Activated naive CD4-positive, alpha-beta T cell treated with anti-CD3 and anti-CD28 coated beads, Interleukin-2, amount 50 U/mL, for 72 hours (primary cell): ENCODE measurements around the gene PIK3R1. TPM values are rescaled to one million over a fixed set of nuclear protein-coding genes. Genes with fewer than 3 reads are reported as not detected.

Experiments
- ATAC-seq, 2 donors: fragments of 150-1000 bp; cut with Tn5 transposase; 2 replicates each; pipeline ENCODE4 v1.10.0; 2021; ENCODE audit warnings: mild to moderate bottlenecking in 2 of 2, moderate library complexity in 2 of 2
- DNase-seq, 2 donors: peaks; one replicate each; pipeline ENCODE4 v3.0.0; 2021 to 2022; ENCODE audit warnings: low spot score in 2 of 2
- H3K27ac Mint-ChIP-seq, 2 donors: one replicate each; pipeline ENCODE4 v1.8.0; 2022; ENCODE audit warnings: mild to moderate bottlenecking in 2 of 2, mixed read lengths in 2 of 2
- H3K36me3 Mint-ChIP-seq, 2 donors: one replicate each; pipeline ENCODE4 v1.8.0; 2022; ENCODE audit warnings: mixed read lengths in 2 of 2
- H3K9me3 Mint-ChIP-seq, 2 donors: one replicate each; pipeline ENCODE4 v1.8.0; 2022; ENCODE audit warnings: mixed read lengths in 2 of 2
- total RNA-seq, 2 donors: library from RNA; stranded (reverse); gene quantifications; one replicate each; pipeline ENCODE4 v1.2.3, GENCODE V29; 2022

Gene PIK3R1
- total RNA-seq, 2 donors from 2014 or later: 24.7 to 54.8 TPM

- Mint-ChIP-seq H3K9me3 (no peaks in the 10 kb centered on the region), H3K36me3 (peaks cover 0 to 4% of the 10 kb centered on the region in 2 donors), H3K27ac (peak overlapping the region in 1 of 2 donors; percentile 31)
- no peak for DNase-seq
- ATAC-seq: peak; percentile 28 to 57
Observed at GRCh38 chr5:68304421-68305052, 89.0 kb downstream of the PIK3R1 start.

- H3K9me3 Mint-ChIP-seq: no peaks in the 10 kb centered on the region
- ATAC-seq (no peak), DNase-seq (no peak)
- H3K27ac Mint-ChIP-seq: no peak overlapping the region
- peaks cover 0 to under 1% of the 10 kb centered on the region in 2 donors for H3K36me3 Mint-ChIP-seq
Observed at GRCh38 chr5:68305223-68305870, 89.8 kb downstream of the PIK3R1 start.

GRCh38 chr5:68306361-68307014 lies 90.9 kb downstream of the PIK3R1 start:
- H3K27ac Mint-ChIP-seq: peak overlapping the region in 1 of 2 donors; percentile 15

GRCh38 chr5:68313336-68313735 lies 97.8 kb downstream of the PIK3R1 start:
- Mint-ChIP-seq H3K9me3 (no peaks in the 10 kb centered on the region), H3K36me3 (no peaks in the 10 kb centered on the region), H3K27ac (no peak overlapping the region)
- DNase-seq: no peak
- no peak for ATAC-seq

More at GRCh38 chr5:68306361-68307014, 90.9 kb downstream of the PIK3R1 start:
- ATAC-seq (no peak), DNase-seq (no peak)
- H3K9me3 Mint-ChIP-seq: no peaks in the 10 kb centered on the region
- no peaks in the 10 kb centered on the region for H3K36me3 Mint-ChIP-seq

- H3K9me3 Mint-ChIP-seq: no peaks in the 10 kb centered on the region
- H3K27ac Mint-ChIP-seq: no peak overlapping the region
- DNase-seq (no peak), ATAC-seq (no peak)
- H3K36me3 Mint-ChIP-seq: no peaks in the 10 kb centered on the region
Observed at GRCh38 chr5:68314465-68314864, 98.9 kb downstream of the PIK3R1 start.

- Mint-ChIP-seq H3K36me3 (no peaks in the 10 kb centered on the region), H3K9me3 (no peaks in the 10 kb centered on the region), H3K27ac (no peak overlapping the region)
- peak in 1 of 2 donors; percentile 66 for DNase-seq
- peak; percentile 83 to 99 for ATAC-seq
Observed at GRCh38 chr5:68315679-68316271, 100.2 kb downstream of the PIK3R1 start.

- no peak overlapping the region for H3K27ac Mint-ChIP-seq
- H3K9me3 Mint-ChIP-seq: no peaks in the 10 kb centered on the region
- no peak for ATAC-seq
- DNase-seq: no peak
- no peaks in the 10 kb centered on the region for H3K36me3 Mint-ChIP-seq
Observed at GRCh38 chr5:68316469-68316868, 100.9 kb downstream of the PIK3R1 start.

GRCh38 chr5:68317646-68318045 lies 102.1 kb downstream of the PIK3R1 start:
- Mint-ChIP-seq H3K9me3 (no peaks in the 10 kb centered on the region), H3K27ac (no peak overlapping the region), H3K36me3 (no peaks in the 10 kb centered on the region)
- no peak for DNase-seq
- no peak for ATAC-seq

- no peaks in the 10 kb centered on the region for H3K36me3 Mint-ChIP-seq
- ATAC-seq (no peak), DNase-seq (no peak)
- H3K27ac Mint-ChIP-seq: no peak overlapping the region
- no peaks in the 10 kb centered on the region for H3K9me3 Mint-ChIP-seq
Observed at GRCh38 chr5:68318955-68319705, 103.6 kb downstream of the PIK3R1 start.

- peaks cover 0 to 4% of the 10 kb centered on the region in 2 donors for H3K36me3 Mint-ChIP-seq
- ATAC-seq (no peak), DNase-seq (no peak)
- peaks cover 4 to 5% of the 10 kb centered on the region in 2 donors for H3K9me3 Mint-ChIP-seq
- H3K27ac Mint-ChIP-seq: no peak overlapping the region
Observed at GRCh38 chr5:68319706-68320412, 104.3 kb downstream of the PIK3R1 start.

- no peak for ATAC-seq
- no peak for DNase-seq
- H3K27ac Mint-ChIP-seq: no peak overlapping the region
- peaks cover 4 to 11% of the 10 kb centered on the region in 2 donors for H3K9me3 Mint-ChIP-seq
- peaks cover 0 to 7% of the 10 kb centered on the region in 2 donors for H3K36me3 Mint-ChIP-seq
Observed at GRCh38 chr5:68320413-68320986, 104.9 kb downstream of the PIK3R1 start.

GRCh38 chr5:68325065-68325580 lies 109.6 kb downstream of the PIK3R1 start:
- peaks cover 0 to 7% of the 10 kb centered on the region in 2 donors for H3K36me3 Mint-ChIP-seq
- ATAC-seq (no peak), DNase-seq (no peak)
- peaks cover 4 to 11% of the 10 kb centered on the region in 2 donors for H3K9me3 Mint-ChIP-seq
- H3K27ac Mint-ChIP-seq: no peak overlapping the region

- Mint-ChIP-seq H3K27ac (no peak overlapping the region), H3K9me3 (peaks cover 1 to 7% of the 10 kb centered on the region in 2 donors), H3K36me3 (peaks cover 0 to 5% of the 10 kb centered on the region in 2 donors)
- ATAC-seq: no peak
- DNase-seq: no peak
Observed at GRCh38 chr5:68329554-68330255, 114.1 kb downstream of the PIK3R1 start.

- peaks cover 1 to 2% of the 10 kb centered on the region in 2 donors for H3K9me3 Mint-ChIP-seq
- H3K27ac Mint-ChIP-seq: no peak overlapping the region
- DNase-seq: no peak
- ATAC-seq: no peak
- peaks cover 0 to 3% of the 10 kb centered on the region in 2 donors for H3K36me3 Mint-ChIP-seq
Observed at GRCh38 chr5:68330574-68330973, 115.0 kb downstream of the PIK3R1 start.
